HG03457 (cell line): Measurements from ENCODE around the gene GALNTL6.

Experiments used
- ATAC-seq: cut with Tn5 transposase; IDR thresholded peaks from one replicate; pipeline ENCODE4 v1.9.1; 2021; ENCODE audit warnings: moderate number of reproducible peaks; ENCODE audit not compliant: unreplicated experiment

Gene GALNTL6

DNA sequence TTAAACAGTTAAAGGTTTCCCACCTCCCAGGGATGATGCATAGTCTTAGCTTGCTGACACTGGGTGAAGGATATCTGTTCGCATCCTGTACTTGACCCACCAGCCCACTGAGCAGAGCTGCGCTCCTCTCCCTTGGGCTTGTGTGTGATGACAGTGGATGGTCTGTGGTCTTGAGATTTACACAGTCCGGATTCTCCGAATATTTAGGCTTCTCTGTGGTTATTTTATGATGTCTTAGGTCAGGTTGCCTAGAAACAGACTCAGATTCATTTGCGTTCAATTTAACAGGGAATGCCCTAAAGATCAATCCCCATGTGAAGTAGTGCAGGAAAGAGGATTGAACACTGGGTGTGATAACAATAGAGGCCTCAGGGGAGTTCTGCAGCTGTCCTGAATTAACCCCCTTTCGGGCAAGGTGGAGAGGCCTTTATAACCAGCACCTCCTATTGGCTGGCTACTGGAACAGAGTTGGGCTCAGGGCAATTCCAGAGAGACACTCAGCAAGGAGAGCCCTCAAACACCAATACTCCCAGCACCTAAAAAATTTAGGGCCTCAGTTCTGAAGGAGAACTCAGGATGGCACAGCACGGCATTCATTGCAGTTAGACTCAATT, 702.2 kb downstream of the GALNTL6 start:
- ATAC-seq: no peak

DNA sequence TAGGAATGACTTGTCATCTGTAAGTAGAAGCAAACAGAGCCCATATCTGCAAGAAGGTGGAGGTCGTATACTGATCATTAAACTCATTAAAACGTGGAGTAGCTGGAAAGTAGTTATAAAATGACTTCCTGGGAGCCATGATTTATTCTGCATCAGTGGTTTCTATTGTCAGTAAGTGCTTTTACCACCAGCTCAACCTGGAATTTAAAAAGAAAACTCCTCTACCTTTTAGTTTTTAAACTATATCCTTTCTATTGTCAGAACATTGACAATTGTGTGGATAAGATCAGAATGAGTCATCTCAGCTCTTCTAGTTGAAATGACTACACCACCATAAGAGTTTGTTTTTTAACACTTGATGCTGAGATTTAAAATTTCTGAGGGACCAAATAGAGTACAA, 704.2 kb downstream of the GALNTL6 start:
- no peak for ATAC-seq

DNA sequence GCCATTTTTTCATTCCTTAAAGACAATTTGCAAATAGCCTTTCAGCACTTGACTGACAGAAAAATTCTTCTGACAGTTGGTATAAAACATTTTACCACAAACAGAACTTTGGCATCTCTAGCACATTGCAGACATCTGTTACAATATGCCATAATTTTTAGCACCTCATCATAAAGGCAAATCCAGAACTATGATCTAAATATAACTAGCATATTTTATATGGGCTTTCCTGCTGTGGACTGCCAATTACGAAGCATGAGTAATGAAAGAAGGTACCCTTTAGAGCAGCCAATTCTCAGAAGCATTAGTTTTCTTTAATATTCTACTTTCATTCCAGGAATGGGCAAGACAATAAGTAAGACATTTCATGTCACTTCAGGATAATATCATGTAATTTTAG, 708.0 kb downstream of the GALNTL6 start:
- ATAC-seq: no peak

DNA sequence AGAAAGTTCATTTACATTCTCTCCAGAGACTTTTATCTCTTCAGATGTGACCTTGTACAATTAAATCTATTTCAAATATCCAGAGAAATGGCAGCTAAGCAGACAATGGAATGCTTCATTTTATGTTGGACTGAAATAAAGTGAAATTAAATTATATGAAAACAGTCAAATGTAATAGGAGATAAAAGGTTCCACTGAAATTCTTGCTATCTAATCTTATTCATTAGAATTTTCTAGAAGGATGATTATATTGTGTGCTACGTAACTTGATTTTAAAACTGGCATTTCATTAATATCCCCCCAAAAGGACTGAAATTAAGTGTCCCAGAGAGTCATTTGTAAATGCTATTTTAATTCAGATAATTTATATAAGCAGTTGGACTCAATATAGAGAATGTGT, 708.5 kb downstream of the GALNTL6 start:
- no peak for ATAC-seq

DNA sequence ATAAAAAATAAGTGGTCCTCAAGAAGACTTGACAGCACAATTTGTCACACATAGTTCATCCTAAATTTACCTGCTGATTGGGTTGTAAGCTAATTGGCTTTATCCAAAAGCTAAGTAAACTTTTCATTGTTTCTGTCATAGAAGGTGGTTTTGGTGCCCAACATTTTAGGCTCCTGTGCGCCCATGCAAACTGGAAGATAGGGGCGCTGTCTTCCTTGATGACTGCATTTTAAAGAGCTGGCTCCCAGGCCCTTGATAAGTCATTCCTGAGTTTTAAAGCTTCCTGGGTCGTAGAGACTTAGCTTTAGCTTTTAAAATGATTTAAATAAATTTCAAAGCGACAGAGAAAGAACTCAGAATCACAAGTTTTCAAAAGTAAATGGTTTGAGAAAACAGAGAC, 730.0 kb downstream of the GALNTL6 start:
- ATAC-seq: no peak

DNA sequence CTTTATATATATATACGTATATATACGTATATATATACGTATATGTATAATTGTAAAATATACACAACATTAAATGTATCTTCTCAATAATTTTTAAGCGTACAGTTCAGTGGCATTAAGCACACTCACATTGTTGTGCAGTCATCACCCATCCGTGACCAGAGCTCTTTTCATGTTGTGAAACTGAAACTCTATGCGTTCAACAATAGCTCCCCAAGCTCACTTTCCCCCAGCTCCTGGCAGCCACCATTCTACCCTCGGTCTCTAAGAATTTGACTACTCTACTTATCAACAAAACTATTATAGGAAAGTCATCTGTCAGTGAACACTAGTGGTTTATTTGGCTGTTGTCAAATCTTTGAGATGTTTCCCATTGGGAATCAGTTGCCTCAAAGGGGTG, 733.6 kb downstream of the GALNTL6 start:
- ATAC-seq: no peak

DNA sequence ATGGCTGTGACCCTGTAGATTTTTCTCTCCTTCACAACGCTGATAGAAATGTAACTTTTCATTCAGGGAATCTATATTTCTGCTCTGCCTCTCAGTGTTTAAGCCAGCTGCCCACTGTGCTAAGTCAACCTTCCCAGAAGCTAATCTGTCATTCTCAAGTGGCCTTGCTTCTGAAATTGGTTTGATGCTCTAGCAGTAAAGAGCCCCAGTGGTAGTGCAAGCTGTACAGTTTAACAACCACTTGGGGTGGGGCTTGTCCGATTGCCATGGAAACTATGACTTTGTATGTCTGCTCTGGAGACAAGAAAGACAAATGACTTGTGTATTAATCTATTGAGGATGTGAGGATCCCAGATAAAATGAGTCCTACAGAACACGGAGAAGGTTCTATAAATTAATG, 734.5 kb downstream of the GALNTL6 start:
- no peak for ATAC-seq

DNA sequence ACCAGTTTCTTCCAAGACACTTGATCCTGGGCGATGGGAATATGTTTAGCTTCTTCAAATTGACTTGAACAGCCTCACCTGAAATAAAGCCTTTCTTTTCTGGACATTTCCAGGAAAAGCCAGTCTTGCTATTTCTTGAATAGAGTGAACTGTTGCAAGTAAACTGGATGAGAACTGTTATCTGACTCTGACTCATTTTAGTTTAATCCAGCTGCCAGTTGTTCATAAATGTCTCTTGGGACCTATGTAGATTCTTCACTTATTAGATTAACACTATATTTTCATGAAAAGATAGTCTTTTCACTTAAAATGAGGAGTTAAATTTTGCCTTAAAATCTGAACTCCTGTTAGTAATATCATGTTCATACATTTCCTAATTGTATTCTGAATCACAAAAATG, 740.0 kb downstream of the GALNTL6 start:
- no peak for ATAC-seq

DNA sequence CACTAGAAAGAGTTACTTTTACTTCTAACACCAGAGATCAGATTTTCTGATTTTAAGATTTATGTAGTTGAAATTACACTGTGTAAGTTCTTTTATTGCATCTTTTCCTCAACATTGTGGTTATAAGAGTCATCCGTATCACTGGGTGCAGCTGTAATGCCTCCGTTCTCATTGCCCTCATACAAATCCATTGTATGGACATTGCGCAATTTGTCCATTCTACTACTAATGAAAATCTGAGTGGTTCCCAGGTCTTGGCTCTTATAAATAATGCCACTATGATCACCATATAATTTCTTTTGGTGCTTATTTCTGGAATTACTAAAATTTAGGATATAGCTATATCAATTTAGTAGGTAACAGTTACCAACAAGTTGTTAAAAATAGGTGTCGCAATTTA, 741.4 kb downstream of the GALNTL6 start:
- ATAC-seq: no peak

DNA sequence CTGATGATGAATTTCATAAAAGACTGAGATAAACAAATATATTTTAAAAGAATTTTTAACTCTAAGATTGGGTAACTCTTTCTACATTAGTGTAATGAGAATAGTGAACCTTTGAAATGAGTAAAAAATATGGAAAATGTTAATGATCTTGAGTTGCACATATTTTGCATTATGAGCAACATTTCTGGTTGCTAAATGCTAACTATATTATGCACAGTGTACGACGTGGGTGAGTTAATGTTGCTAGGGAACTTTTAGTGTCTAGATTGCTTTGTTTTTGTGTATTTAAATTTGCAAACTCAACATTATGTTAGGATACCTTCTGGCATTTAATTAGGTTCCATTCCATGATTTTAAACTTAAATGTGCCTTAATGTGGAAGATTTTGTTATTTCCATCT, 742.5 kb downstream of the GALNTL6 start:
- ATAC-seq: no peak

DNA sequence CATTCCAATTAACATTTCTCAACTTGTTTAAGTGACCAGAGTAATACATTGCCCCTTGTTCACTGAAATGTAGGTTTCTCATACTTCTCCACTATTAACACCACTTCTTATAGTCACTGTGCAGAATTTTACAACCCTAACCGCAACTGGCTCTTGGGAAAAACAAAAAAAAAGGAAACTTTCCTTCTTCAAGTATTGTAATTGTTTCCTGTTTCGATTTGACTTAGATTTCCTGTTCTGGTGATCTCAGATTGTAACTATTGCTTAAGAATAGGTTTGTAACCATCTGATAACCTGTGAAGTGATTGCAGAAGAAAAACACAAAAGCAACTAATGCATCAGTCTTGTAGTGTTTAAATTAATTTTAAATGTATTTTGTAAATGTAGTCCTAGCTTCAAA, 760.7 kb downstream of the GALNTL6 start:
- no peak for ATAC-seq

DNA sequence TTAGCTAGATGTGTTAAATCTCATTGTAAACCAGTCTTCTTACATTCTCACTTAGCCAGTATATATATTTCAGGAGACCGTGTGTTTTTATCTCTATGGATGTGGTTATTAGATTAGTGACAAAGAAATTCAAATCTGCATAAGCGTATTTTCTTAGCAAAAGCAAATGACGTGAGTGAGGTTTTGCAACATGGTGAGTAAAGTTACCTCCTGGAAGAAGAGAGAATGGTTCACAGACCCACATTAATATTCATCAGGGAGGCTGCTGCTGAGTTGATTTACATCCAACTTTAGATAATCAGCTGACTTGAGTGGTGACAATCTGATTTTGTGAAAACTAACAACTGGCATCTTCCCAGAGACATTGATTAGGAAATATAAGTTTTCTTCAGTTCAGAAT, 765.5 kb downstream of the GALNTL6 start:
- no peak for ATAC-seq

DNA sequence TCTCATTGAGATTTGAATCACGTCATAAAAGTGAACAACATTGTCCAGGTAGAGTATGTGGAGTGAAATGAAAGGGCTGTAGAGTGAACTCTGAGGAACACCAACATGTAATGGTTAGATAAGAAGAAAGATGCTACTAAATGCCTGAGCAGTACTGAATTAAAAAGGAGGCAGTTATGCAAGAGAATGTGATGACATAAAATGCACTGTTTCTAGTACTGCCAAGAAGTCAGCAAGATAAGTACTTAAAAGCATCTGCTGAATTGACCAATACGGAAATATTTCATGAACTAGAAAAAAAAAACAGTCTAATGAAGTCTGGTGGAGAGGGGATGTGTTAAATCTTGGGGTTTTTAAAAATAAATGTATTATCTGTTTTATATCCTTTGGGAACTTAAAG, 771.6 kb downstream of the GALNTL6 start:
- ATAC-seq: no peak

DNA sequence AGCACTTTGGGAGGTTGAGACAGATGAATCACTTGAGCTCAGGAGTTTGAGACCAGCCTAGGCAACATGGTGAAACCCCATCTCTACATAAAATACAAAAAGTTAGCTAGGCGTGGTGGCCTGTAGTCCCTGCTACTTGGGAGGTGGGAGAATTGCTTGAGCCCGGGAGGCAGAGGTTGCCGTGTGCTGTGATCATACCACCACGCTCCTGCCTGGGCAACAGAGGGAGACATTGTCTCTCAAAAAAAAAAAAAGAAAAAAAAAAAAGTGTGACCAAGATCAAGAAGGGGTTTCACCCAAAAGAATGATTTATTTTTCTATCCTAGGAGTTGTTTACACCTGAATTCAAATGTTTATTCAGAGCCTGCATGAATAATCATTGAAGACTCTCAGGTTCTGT, 783.0 kb downstream of the GALNTL6 start:
- no peak for ATAC-seq

DNA sequence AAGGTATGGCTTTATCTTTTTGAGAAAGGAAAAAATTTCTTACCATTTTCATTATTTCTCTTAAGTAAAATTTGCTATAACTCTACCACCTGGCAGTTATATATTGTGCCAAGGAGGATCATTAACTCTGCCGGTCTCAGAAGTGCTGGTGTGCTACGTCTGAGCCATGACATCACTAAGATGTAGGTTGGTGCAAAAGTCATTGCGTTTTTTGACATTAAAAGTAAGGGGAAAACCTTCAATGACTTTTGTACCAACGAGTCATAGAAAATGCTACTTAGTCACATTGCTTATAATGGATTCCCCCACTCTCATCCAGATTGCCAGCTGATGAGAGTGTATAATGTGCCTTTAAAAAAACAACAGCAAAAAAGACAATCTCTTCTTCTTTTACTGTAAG, 786.4 kb downstream of the GALNTL6 start:
- no peak for ATAC-seq

DNA sequence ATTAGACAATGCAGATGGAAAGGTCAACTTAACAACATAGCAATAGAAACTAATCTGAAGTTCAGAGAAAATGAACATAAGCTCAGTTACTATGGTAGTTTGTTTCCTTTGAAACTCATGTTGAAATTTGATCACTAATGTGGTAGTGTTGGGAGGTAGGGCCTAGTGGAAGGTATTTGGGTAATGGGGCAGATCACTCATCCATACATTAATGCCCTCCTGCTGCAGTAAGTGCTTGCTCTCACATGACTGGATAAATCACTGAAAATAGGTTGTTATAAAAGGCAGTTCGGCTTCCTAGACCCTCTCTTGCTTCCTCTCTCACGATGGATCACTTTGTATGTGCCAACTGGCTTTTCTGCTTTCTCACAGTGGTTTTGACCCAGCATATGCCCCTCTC, 788.0 kb downstream of the GALNTL6 start:
- ATAC-seq: no peak

DNA sequence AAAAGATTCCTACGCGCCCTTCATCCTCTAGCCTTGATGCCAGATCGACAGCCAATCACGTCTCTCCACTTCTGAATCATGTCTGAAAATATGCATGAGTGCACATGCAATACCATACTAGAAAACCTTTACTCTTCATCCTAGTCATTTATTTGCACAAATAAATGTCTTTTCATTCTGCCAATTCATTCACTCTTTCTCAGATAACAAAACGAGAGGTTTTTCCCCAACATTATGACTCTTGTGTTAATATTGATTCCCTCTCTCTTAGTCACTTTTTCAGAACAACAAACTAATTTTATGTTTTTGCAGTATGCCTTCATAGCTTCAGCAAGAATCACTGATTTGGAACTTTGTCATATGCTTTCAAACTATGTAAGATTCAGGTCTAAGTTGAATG, 806.0 kb downstream of the GALNTL6 start:
- no peak for ATAC-seq

DNA sequence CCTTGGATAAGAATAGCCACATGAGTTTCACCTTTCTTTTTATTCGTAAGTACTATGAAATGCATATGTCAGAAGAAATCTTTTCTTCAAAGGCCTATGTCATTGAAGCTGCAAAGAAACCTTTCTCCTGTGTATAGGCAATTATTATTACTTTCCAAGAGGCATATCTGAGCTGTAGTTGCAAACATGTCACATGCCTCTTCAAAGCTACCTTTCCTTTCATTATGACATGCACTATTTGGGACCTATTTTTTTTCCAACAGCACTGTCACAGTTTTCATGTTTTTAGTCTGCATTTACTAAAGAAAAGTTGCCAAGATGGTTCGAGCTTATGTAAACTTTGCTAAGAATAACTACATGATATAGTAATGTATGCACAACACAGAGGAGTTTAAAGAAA, 806.6 kb downstream of the GALNTL6 start:
- ATAC-seq: no peak

DNA sequence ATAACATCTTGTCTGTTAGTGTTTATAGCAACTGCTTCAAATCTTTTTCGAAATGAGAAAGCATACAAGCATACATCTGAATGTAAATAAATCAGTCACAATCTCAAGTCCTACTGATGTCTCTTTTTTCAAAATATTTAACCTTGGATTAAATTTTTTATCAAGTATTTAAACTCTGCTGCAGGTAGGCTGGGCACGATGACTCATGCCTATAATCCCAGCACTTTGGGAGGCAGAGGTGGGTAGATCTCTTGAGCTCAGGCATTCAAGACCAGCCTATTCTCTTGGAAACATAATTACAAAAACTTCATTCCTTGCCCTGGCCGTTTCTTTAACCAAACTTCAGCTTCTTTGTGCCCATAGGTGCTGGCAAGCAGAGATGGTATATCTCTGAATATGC, 815.1 kb downstream of the GALNTL6 start:
- ATAC-seq: no peak

DNA sequence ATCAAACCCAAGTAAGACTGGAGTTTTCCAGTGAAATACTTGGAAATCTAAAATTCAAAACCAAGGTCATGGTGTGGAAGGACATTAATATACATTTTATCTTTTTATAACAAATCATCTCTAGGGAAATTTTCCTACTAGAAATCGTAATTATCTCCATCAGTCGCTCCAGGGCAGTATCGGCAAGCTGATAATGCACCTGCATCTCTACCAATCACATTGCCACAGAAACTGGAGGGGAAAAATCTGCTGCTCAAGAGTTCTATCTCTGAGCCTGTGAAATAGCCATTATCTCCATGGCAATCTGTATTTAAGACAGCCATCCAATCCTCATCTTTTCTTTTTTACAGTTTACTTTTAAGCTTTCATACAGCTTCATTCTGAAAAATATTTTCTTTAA, 817.1 kb downstream of the GALNTL6 start:
- no peak for ATAC-seq

DNA sequence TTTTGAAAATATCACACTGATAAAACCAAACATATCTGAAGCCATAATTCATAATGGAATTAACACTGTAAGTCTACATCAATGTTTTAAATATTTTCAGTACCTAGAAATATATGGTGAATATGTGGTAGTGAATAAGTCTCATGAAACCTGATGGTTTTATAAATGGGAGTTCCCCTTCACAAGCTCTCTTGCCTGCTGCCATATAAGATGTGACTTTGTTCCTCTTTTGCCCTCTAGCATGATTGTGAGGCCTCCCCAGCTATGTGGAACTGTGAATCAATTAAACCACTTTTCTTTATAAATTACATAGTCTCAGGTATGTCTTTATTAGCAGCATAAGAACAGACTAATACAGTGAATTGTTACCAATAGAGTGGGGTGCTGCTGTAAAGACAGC, 818.6 kb downstream of the GALNTL6 start:
- ATAC-seq: no peak

DNA sequence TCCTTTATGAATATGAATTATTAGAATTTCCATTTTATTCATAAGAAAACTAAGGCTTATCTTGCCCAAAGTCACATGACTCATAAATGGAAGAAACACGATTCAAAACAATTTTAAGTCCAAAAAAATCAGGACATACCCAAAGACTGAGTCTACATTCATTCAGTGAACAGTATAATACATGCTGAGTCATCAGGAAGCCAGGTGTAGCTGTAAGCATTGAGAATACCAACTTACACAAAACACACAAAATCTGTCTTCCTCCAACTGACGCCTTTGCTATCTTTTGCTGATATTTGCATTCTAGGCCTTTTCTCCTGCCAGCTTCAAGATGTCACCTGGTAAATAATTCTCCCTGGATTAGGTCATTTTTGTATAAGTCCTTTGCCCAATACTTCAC, 835.3 kb downstream of the GALNTL6 start:
- no peak for ATAC-seq

DNA sequence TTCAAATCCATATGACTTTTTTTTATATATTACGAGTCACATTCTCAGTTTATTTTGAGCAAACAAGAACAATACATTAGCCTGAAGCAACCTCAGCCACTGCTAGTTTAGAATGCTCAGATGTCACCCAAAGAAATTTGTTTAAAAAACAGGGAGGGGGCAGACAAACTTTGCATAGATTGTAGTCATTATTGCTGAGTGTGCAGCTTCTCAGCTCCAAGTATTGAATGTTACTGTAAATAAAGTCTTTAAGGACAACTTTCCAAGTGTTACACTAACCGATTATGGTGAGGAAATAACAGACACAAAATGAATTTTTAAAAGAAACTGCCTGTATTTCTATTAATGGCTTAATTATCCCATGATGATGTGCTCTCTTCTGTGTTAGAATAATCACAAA, 835.9 kb downstream of the GALNTL6 start:
- no peak for ATAC-seq
